Measurements from ENCODE around the gene MLF1. TPM values are rescaled to one million over a fixed set of nuclear protein-coding genes. Genes with fewer than 3 reads are reported as not detected.

The MLF1 gene
- total RNA-seq, 2 experiments from 2014 or later = 13.7 to 14.7 TPM

DNA sequence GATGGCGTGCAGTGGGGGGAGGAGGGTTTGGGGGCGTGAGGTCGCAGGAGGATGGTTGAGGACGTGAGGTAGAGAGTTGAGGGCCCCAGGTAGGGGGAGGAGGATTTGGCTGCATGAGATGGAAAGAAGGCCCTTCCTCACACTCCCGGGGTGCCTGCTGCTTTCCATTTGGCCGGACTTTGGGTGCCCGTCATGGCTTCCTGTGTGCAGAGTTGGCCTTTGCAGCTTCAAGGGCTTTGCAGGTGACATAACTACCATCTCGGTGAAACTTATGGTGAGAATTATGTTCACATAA, 1.7 kb downstream of the MLF1 start:
- peaks cover 51% of the 10 kb centered on the region for H3K27me3 Mint-ChIP-seq
- H3K27ac Mint-ChIP-seq = no peak overlapping the region
- Histone ChIP-seq H3K9me3 (ENCODE audit: control insufficient read depth in 1 of 2, insufficient read depth in 1 of 2, low read length in 2 of 2) (peaks cover 0 to 17% of the 10 kb centered on the region in 2 experiments), H3K27ac (ENCODE audit: low read depth in 1 of 2, low read length in 2 of 2) (no peak overlapping the region), H3K4me1 (ENCODE audit: insufficient read depth, low read length) (peaks cover 16% of the 10 kb centered on the region), H3K4me3 (ENCODE audit: low read length) (no peak overlapping the region), H3K27me3 (ENCODE audit: control insufficient read depth in 1 of 2, insufficient read depth in 2 of 2, low read length in 2 of 2) (peaks cover 12% of the 10 kb centered on the region in 2 experiments), H3K36me3 (ENCODE audit: insufficient read depth, low read length) (no peaks in the 10 kb centered on the region)
- no peak for ATAC-seq (ENCODE audit: poor library complexity)
- no peak for DNase-seq
- intact Hi-C loops (cut with DNase I, micrococcal nuclease) = no loop called here
- peaks cover 11% of the 10 kb centered on the region for H3K4me1 Mint-ChIP-seq (ENCODE audit: low read depth)
- ChIA-PET POLR2A (no interaction called here), CTCF (no interaction called here)
- TF ChIP-seq, protein P1, sequence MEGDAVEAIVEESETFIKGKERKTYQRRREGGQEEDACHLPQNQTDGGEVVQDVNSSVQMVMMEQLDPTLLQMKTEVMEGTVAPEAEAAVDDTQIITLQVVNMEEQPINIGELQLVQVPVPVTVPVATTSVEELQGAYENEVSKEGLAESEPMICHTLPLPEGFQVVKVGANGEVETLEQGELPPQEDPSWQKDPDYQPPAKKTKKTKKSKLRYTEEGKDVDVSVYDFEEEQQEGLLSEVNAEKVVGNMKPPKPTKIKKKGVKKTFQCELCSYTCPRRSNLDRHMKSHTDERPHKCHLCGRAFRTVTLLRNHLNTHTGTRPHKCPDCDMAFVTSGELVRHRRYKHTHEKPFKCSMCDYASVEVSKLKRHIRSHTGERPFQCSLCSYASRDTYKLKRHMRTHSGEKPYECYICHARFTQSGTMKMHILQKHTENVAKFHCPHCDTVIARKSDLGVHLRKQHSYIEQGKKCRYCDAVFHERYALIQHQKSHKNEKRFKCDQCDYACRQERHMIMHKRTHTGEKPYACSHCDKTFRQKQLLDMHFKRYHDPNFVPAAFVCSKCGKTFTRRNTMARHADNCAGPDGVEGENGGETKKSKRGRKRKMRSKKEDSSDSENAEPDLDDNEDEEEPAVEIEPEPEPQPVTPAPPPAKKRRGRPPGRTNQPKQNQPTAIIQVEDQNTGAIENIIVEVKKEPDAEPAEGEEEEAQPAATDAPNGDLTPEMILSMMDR (IDR thresholded peaks at IDR 0.05) = no peak
- no peaks in the 10 kb centered on the region for H3K36me3 Mint-ChIP-seq (ENCODE audit: low read depth)
- peaks cover 3% of the 10 kb centered on the region for H3K9me3 Mint-ChIP-seq
- H3K4me3 Mint-ChIP-seq = no peak overlapping the region

DNA sequence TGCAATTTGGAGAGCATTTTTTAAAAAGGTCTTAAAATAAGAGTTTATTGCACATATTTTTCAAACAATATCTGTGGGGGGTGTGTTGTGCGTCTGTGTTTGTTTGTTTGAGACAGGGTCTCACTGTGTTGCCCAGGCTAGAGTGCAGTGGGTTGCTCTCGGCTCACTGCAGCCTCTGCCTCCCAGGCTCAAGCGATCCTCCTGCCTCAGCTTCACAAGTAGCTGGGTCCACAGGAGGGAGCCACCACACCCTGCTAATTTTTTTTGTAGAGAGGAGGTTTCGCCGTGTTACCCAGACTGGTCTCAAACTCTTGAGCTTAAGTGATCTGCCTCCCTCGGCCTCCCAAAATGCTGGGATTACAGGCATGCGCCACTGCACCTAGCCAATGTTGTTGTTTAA, 2.7 kb downstream of the MLF1 start:
- Mint-ChIP-seq H3K36me3 (ENCODE audit: low read depth) (no peaks in the 10 kb centered on the region), H3K9me3 (peaks cover 3% of the 10 kb centered on the region), H3K27me3 (peaks cover 48% of the 10 kb centered on the region), H3K27ac (no peak overlapping the region), H3K4me1 (ENCODE audit: low read depth) (peaks cover 11% of the 10 kb centered on the region), H3K4me3 (no peak overlapping the region)
- H3K27ac ChIP-seq (ENCODE audit: low read depth in 1 of 2, low read length in 2 of 2) = no peak overlapping the region
- ATAC-seq (ENCODE audit: poor library complexity) = no peak
- intact Hi-C loops (cut with DNase I, micrococcal nuclease) = no loop called here
- peaks cover 0 to 17% of the 10 kb centered on the region in 2 experiments for H3K9me3 ChIP-seq (ENCODE audit: control insufficient read depth in 1 of 2, insufficient read depth in 1 of 2, low read length in 2 of 2)
- CTCF ChIA-PET = no interaction called here
- H3K36me3 ChIP-seq (ENCODE audit: insufficient read depth, low read length) = no peaks in the 10 kb centered on the region
- POLR2A ChIA-PET = no interaction called here
- DNase-seq = no peak
- TF ChIP-seq, protein P1 (IDR thresholded peaks at IDR 0.05) = no peak
- H3K4me1 ChIP-seq (ENCODE audit: insufficient read depth, low read length) = peaks cover 16% of the 10 kb centered on the region
- H3K27me3 ChIP-seq (ENCODE audit: control insufficient read depth in 1 of 2, insufficient read depth in 2 of 2, low read length in 2 of 2) = peaks cover 12% of the 10 kb centered on the region in 2 experiments
- H3K4me3 ChIP-seq (ENCODE audit: low read length) = no peak overlapping the region

DNA sequence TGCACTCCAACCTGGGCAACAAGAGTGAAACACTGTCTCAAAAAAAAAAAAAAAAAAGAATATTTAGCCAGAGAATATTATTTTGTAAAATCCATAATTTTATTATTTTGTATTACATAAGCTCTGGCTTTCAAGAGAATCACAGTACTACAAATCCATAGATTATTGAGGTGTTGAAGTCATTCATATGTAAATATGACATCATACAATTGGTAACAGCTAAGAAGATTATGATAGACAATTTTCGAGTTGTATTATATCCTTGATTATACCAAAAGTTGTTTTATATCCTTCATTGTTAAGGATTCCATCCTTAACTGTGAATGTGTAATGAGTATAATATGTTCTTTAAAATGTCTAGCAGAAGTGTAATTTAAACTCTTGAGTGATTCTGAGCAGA, 3.7 kb downstream of the MLF1 start:
- Histone ChIP-seq H3K27me3 (ENCODE audit: control insufficient read depth in 1 of 2, insufficient read depth in 2 of 2, low read length in 2 of 2) (peaks cover 10 to 12% of the 10 kb centered on the region in 2 experiments), H3K4me1 (ENCODE audit: insufficient read depth, low read length) (peaks cover 16% of the 10 kb centered on the region), H3K27ac (ENCODE audit: low read depth in 1 of 2, low read length in 2 of 2) (no peak overlapping the region), H3K4me3 (ENCODE audit: low read length) (no peak overlapping the region), H3K36me3 (ENCODE audit: insufficient read depth, low read length) (no peaks in the 10 kb centered on the region), H3K9me3 (ENCODE audit: control insufficient read depth in 1 of 2, insufficient read depth in 1 of 2, low read length in 2 of 2) (peaks cover 0 to 17% of the 10 kb centered on the region in 2 experiments)
- ChIA-PET CTCF (no interaction called here), POLR2A (no interaction called here)
- ATAC-seq (ENCODE audit: poor library complexity) = no peak
- no peak for DNase-seq
- peaks cover 3% of the 10 kb centered on the region for H3K9me3 Mint-ChIP-seq
- peaks cover 11% of the 10 kb centered on the region for H3K4me1 Mint-ChIP-seq (ENCODE audit: low read depth)
- peaks cover 39% of the 10 kb centered on the region for H3K27me3 Mint-ChIP-seq
- H3K4me3 Mint-ChIP-seq = no peak overlapping the region
- intact Hi-C loops (cut with DNase I, micrococcal nuclease) = no loop called here
- no peaks in the 10 kb centered on the region for H3K36me3 Mint-ChIP-seq (ENCODE audit: low read depth)
- no peak overlapping the region for H3K27ac Mint-ChIP-seq
- TF ChIP-seq, protein P1 (IDR thresholded peaks at IDR 0.05) = no peak
